ENCODE results near the gene ITIH5. TPM values are rescaled to one million over a fixed set of nuclear protein-coding genes. Genes with fewer than 3 reads are reported as not detected.
A peak's percentile ranks its signal among the peaks of the same experiment; 100 is the strongest.

ITIH5 gene
- total and polyA plus RNA-seq, 10 donors = 0.59 to 5.2 (median 1.7) TPM

DNA sequence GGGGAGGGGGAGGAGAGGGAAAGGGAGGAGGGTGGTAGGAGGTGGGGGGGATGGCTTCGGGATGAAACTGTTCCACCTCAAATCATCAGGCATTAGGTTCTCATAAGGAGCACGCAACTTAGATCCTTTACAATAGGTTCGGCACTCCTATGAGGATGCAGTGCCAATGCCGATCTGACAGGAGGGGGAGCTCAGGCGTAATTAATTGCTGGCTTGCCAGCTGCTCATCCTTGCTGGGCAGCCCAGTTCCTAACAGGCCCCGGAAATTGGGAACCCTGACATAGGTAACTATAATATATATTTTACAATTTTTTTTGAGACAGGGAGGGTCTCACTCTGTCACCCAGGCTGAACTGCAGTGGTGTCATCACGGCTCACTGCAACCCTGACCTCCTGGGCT is 137.1 kb downstream of the ITIH5 start:
- Histone ChIP-seq H3K27ac (no peak overlapping the region), H3K27me3 (replicated peaks in 1 of 7) (peaks cover 0 to 54% (median 6%) of the 10 kb centered on the region in 7 donors), H3K4me3 (no peak overlapping the region), H3K9me3 (no peaks in the 10 kb centered on the region), H3K36me3 (no peaks in the 10 kb centered on the region), H3K4me1 (peaks cover 0 to 11% (median 0%) of the 10 kb centered on the region in 6 donors)
- 44 to 56% (median 48%) methylated on average over 7 of the region's 7 CpGs for WGBS, 5 donors
- DNase-seq = no peak
- intact Hi-C loops (cut with DNase I; ENCODE audit: low total_unique reads) = loop anchor here (10.0 kb wide), 1 partner anchor 1775 kb away; no protein-coding TSS in a partner anchor
- peak in 5 of 11 experiments; percentile 21 to 38 (median 33) for TF ChIP-seq CTCF (IDR thresholded peaks at IDR 0.05 in 8 of 11, conservative IDR thresholded peaks at IDR 0.05 in 3 of 11)
- no peak for TF ChIP-seq POLR2A (IDR thresholded peaks at IDR 0.05)
- TF ChIP-seq POLR2AphosphoS5 (IDR thresholded peaks at IDR 0.05) = no peak

DNA sequence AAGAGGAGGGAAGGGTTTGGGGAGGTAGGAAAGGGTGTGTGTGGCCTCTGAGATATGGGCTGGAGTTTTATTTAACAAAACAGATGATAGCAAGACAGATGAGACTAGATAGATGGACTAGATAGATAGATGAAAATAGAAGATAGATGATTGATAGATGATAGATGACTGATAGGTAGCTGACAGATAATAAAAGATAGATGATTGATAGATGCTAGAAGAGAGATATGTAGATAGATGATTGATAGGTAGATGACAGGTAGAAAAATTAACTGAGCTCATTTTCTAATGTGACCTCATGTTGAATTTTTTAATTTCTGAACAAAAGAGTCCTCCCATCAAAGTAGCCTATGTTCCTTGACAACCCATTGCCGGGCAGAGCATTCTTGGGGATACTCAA is 139.3 kb downstream of the ITIH5 start:
- Histone ChIP-seq H3K27me3 (replicated peaks in 1 of 7) (peaks cover 0 to 59% (median 8%) of the 10 kb centered on the region in 7 donors), H3K9me3 (no peaks in the 10 kb centered on the region), H3K36me3 (no peaks in the 10 kb centered on the region), H3K4me1 (peaks cover 0 to 11% (median 0%) of the 10 kb centered on the region in 6 donors), H3K27ac (no peak overlapping the region), H3K4me3 (no peak overlapping the region)
- intact Hi-C loops (cut with DNase I; ENCODE audit: low total_unique reads) = loop anchor here (10.0 kb wide), 1 partner anchor 1777 kb away; no protein-coding TSS in a partner anchor
- TF ChIP-seq CTCF (IDR thresholded peaks at IDR 0.05 in 8 of 11, conservative IDR thresholded peaks at IDR 0.05 in 3 of 11) (no peak), POLR2A (IDR thresholded peaks at IDR 0.05) (no peak), POLR2AphosphoS5 (IDR thresholded peaks at IDR 0.05) (no peak)
- 86 to 100% (median 97%) methylated on average over 1 of the region's 1 CpG for WGBS, 5 donors
- no peak for DNase-seq

DNA sequence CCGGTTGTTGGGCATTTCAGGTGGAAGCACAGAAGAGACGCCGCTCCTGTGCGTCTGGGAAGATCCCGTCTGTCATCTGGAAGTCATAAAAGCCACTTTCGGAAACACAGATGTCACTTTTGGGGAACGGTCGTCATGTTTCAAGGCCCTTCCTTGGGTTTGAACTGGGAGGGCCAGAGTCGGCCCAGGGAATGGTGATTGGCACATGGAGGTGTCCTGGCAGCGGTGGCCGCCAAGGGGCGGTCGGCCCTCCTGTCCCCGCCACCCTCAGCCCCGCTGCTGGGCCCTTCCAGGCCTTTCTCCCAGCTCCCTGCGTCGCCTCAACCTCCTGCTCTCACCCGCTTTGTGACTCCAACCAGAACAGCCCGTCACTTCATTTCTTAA is 140.8 kb downstream of the ITIH5 start:
- peaks cover 0 to 11% (median 0%) of the 10 kb centered on the region in 6 donors for H3K4me1 ChIP-seq
- H3K27ac ChIP-seq = no peak overlapping the region
- TF ChIP-seq POLR2AphosphoS5 (IDR thresholded peaks at IDR 0.05) (no peak), POLR2A (IDR thresholded peaks at IDR 0.05) (no peak), CTCF (IDR thresholded peaks at IDR 0.05 in 8 of 11, conservative IDR thresholded peaks at IDR 0.05 in 3 of 11) (no peak)
- 79 to 90% (median 84%) methylated on average over 19 of the region's 19 CpGs for WGBS, 5 donors
- H3K9me3 ChIP-seq = no peaks in the 10 kb centered on the region
- no peak for DNase-seq
- H3K4me3 ChIP-seq = no peak overlapping the region
- no peaks in the 10 kb centered on the region for H3K36me3 ChIP-seq
- H3K27me3 ChIP-seq (replicated peaks in 1 of 7) = peaks cover 0 to 53% (median 8%) of the 10 kb centered on the region in 7 donors
- intact Hi-C loops (cut with DNase I; ENCODE audit: low total_unique reads) = loop anchor here (10.0 kb wide), 1 partner anchor 1779 kb away; no protein-coding TSS in a partner anchor

- peaks cover 0 to 11% (median 0%) of the 10 kb centered on the region in 6 donors for H3K4me1 ChIP-seq
- no peak for DNase-seq
- no peaks in the 10 kb centered on the region for H3K36me3 ChIP-seq
- intact Hi-C loops (cut with DNase I; ENCODE audit: low total_unique reads) = loop anchor here (1.0 to 10.0 kb wide), 2 partner anchors 162 to 1779 kb away; no protein-coding TSS in a partner anchor
- no peak for TF ChIP-seq POLR2AphosphoS5 (IDR thresholded peaks at IDR 0.05)
- peak; percentile 53 to 92 (median 78) for TF ChIP-seq CTCF (IDR thresholded peaks at IDR 0.05 in 8 of 11, conservative IDR thresholded peaks at IDR 0.05 in 3 of 11)
- no peaks in the 10 kb centered on the region for H3K9me3 ChIP-seq
- H3K4me3 ChIP-seq = no peak overlapping the region
- H3K27me3 ChIP-seq (replicated peaks in 1 of 7) = peaks cover 0 to 49% (median 8%) of the 10 kb centered on the region in 7 donors
- 45 to 48% (median 46%) methylated on average over 16 of the region's 16 CpGs for WGBS, 5 donors
- no peak overlapping the region for H3K27ac ChIP-seq
These were observed 141.3 kb downstream of the ITIH5 start for GRCh38 chr10:7525314-7526016.

Data from spleen (tissue), 11 donors.